A673 (cell line): ENCODE data around the gene CAMK4. TPM values are rescaled to one million over a fixed set of nuclear protein-coding genes. Genes with fewer than 3 reads are reported as not detected.

Experiments
- BruUV-seq: library from RNA; stranded (reverse); fragments of 400-500 nt; replicated peaks from 2 replicates; lab custom pipeline; 2021; lab: Mats Ljungman, UMichigan
- CTCF ChIA-PET: fragments of 300-600 bp; sonication (Branson Sonifier 250); formaldehyde crosslinking; loops from one replicate; lab custom pipeline; 2022; ENCODE audit warnings: antibody characterized with exemption; lab: Charles Lee
- POLR2A ChIA-PET: fragments of 300-600 bp; sonication (Branson Sonifier 250); formaldehyde crosslinking; loops from one replicate; lab custom pipeline; 2022; ENCODE audit warnings: antibody characterized with exemption; ENCODE audit not compliant: low non-redundant PET; lab: Charles Lee
- DNase-seq: peaks from one replicate; pipeline ENCODE4 v3.0.0-alpha.2; 2015; ENCODE audit warnings: low spot score
- H3K27ac ChIP-seq: fragments of 200-600 bp; sonication (generic); 2 replicates; pipeline ENCODE4 v1.5.1; 2016; ENCODE audit warnings: mixed run types, low read depth, mild to moderate bottlenecking, mixed read lengths, antibody characterized with exemption, low read length; ENCODE audit not compliant: poor library complexity, severe bottlenecking
- H3K27me3 ChIP-seq: fragments of 200-600 bp; sonication (generic); replicated peaks from 2 replicates; pipeline ENCODE4 v1.6.1; 2017; ENCODE audit warnings: mixed run types, low read depth, mild to moderate bottlenecking, mixed read lengths, antibody characterized with exemption, low read length; ENCODE audit not compliant: insufficient read depth, poor library complexity
- H3K36me3 ChIP-seq: fragments of 200-600 bp; sonication (generic); 2 replicates; pipeline ENCODE4 v1.6.1; 2016; ENCODE audit warnings: mixed run types, mild to moderate bottlenecking, mixed read lengths, antibody characterized with exemption, low read length; ENCODE audit not compliant: insufficient read depth, poor library complexity, severe bottlenecking
- H3K4me1 ChIP-seq: fragments of 200-600 bp; sonication (generic); 2 replicates; pipeline ENCODE4 v1.6.1; 2017; ENCODE audit warnings: mixed run types, mild to moderate bottlenecking, mixed read lengths, antibody characterized with exemption, low read length; ENCODE audit not compliant: insufficient read depth, poor library complexity, severe bottlenecking
- H3K4me3 ChIP-seq: fragments of 200-600 bp; sonication (generic); 2 replicates; pipeline ENCODE4 v1.5.1; 2016; ENCODE audit warnings: low read depth, mixed run types, mild to moderate bottlenecking, mixed read lengths, low read length; ENCODE audit not compliant: poor library complexity, severe bottlenecking
- H3K9me3 ChIP-seq: fragments of 200-600 bp; sonication (generic); 2 replicates; pipeline ENCODE4 v1.6.1; 2016; ENCODE audit warnings: mixed run types, low read depth, mild to moderate bottlenecking, mixed read lengths, antibody characterized with exemption, low read length; ENCODE audit not compliant: poor library complexity, severe bottlenecking
- CTCF ChIP-seq: fragments of 300-800, 200-600 bp; sonication (generic); conservative IDR thresholded peaks from 2 replicates; pipeline ENCODE4 v1.5.1; 2017; ENCODE audit warnings: low read depth, mild to moderate bottlenecking, antibody characterized with exemption, low read length, moderate library complexity, mixed read lengths
- EZH2 ChIP-seq: fragments of 200-600 bp; sonication (generic); IDR thresholded peaks from 2 replicates; pipeline ENCODE4 v1.6.1; 2017; ENCODE audit warnings: borderline replicate concordance, low read depth, mild to moderate bottlenecking, mixed read lengths, antibody characterized with exemption, low read length; ENCODE audit not compliant: poor library complexity, severe bottlenecking
- intact Hi-C: fragments of 100-400 bp; cut with micrococcal nuclease; formaldehyde crosslinking; loops from one replicate; pipeline ENCODE4 v1.10.0; 2022; ENCODE audit not compliant: unreplicated experiment
- total RNA-seq: library from RNA; stranded (reverse); gene quantifications from 2 replicates; pipeline ENCODE4 v1.2.3, GENCODE V29; 2021

Gene CAMK4
- total RNA-seq, 1 experiment from 2014 or later, result 0.88 TPM

GRCh38 chr5:111401906-111402305 is 177.7 kb downstream of the CAMK4 start:
- H3K4me3 ChIP-seq, result no peak overlapping the region
- no peaks in the 10 kb centered on the region for H3K36me3 ChIP-seq
- H3K4me1 ChIP-seq, result no peaks in the 10 kb centered on the region
- H3K27ac ChIP-seq, result no peak overlapping the region
- CTCF ChIA-PET, result no interaction called here
- no TSS peak for BruUV-seq
- intact Hi-C loops, result no loop called here
- POLR2A ChIA-PET, result no interaction called here
- no peaks in the 10 kb centered on the region for H3K9me3 ChIP-seq
- no peaks in the 10 kb centered on the region for H3K27me3 ChIP-seq
- DNase-seq, result no peak
- TF ChIP-seq CTCF, result 0 out of 2 replicates have a peak, but pooled peaks have one; percentile 18
- no peak for TF ChIP-seq EZH2

GRCh38 chr5:111404270-111404769 is 180.1 kb downstream of the CAMK4 start:
- H3K27ac ChIP-seq, result no peak overlapping the region
- ChIA-PET POLR2A (no interaction called here), CTCF (no interaction called here)
- H3K36me3 ChIP-seq, result no peaks in the 10 kb centered on the region
- TF ChIP-seq CTCF, result no peak
- TF ChIP-seq EZH2, result no peak
- no peak for DNase-seq
- no TSS peak for BruUV-seq
- intact Hi-C loops, result no loop called here
- no peaks in the 10 kb centered on the region for H3K27me3 ChIP-seq
- H3K4me1 ChIP-seq, result no peaks in the 10 kb centered on the region
- H3K4me3 ChIP-seq, result no peak overlapping the region
- H3K9me3 ChIP-seq, result no peaks in the 10 kb centered on the region

DNA sequence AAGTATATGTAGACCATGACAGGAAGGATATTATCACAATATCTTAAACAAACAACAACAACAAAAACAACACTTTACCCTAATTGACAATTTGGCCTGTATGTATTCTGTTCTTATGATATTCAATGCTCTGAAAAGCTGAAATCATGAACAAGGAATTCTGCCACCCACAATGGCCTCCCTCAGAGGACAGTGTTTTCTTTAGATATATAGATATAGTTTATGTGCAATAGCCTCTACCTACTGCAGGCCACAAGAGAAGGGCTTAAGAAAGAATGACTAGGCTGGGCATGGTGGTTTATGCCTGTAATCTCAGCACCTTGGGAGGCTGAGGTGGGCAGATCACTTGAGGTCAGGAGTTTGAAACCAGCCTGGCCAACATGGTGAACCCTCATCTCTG is 183.4 kb downstream of the CAMK4 start:
- Histone ChIP-seq H3K36me3 (no peaks in the 10 kb centered on the region), H3K27me3 (no peaks in the 10 kb centered on the region), H3K9me3 (no peaks in the 10 kb centered on the region), H3K4me1 (no peaks in the 10 kb centered on the region), H3K27ac (no peak overlapping the region), H3K4me3 (no peak overlapping the region)
- no peak for DNase-seq
- BruUV-seq, result no TSS peak
- TF ChIP-seq EZH2 (no peak), CTCF (no peak)
- intact Hi-C loops, result no loop called here
- CTCF ChIA-PET, result no interaction called here
- POLR2A ChIA-PET, result no interaction called here
